Left ventricle myocardium inferior (tissue), 1 donor: ENCODE results near the gene CASKIN1. TPM values are rescaled to one million over a fixed set of nuclear protein-coding genes. Genes with fewer than 3 reads are reported as not detected.
"Not testable (repeated sequence)": the region's sequence is repeated elsewhere in the genome, so short reads cannot be mapped to it uniquely, and the experiment has no call there.

Source experiments
- DNase-seq: peaks from one replicate; pipeline ENCODE4 v3.0.0-alpha.2; 2020
- H3K27ac ChIP-seq: fragments of 200-600 bp; replicated peaks from 2 replicates; pipeline ENCODE4 v1.8.0; 2021
- H3K27me3 ChIP-seq: fragments of 200-600 bp; 2 replicates; pipeline ENCODE4 v1.8.0; 2021; ENCODE audit warnings: low read depth
- H3K36me3 ChIP-seq: fragments of 200-600 bp; 2 replicates; pipeline ENCODE4 v1.8.0; 2021
- H3K4me1 ChIP-seq: fragments of 200-600 bp; 2 replicates; pipeline ENCODE4 v1.8.0; 2021
- H3K4me3 ChIP-seq: fragments of 200-600 bp; 2 replicates; pipeline ENCODE4 v1.8.0; 2021; ENCODE audit warnings: mild to moderate bottlenecking, moderate library complexity
- H3K9me3 ChIP-seq: fragments of 200-600 bp; replicated peaks from 2 replicates; pipeline ENCODE4 v1.8.0; 2021
- intact Hi-C: fragments of 100-400 bp; cut with micrococcal nuclease; formaldehyde crosslinking; loops from one replicate; pipeline ENCODE4 v1.11.0; 2022
- total RNA-seq: library from RNA; stranded (reverse); fragmentation: NEBNext Ultra II Directional; extraction: Animal tissue kit (Norgen Biotek cat#: 25700); gene quantifications from one replicate; pipeline ENCODE4 v1.2.1, GENCODE V29; 2021
- TF ChIP-seq, protein P1 (sequence below): fragments of 200-600 bp; IDR thresholded peaks from 2 replicates; pipeline ENCODE4 v1.8.0; 2021; ENCODE audit warnings: antibody characterized with exemption, mild to moderate bottlenecking, borderline replicate concordance
- donor health status: DM: no; HTN: yes; CAD: no; lungs with severe emphysema.

The CASKIN1 gene
- total RNA-seq, 1 donor from 2014 or later: 4.0 TPM

DNA sequence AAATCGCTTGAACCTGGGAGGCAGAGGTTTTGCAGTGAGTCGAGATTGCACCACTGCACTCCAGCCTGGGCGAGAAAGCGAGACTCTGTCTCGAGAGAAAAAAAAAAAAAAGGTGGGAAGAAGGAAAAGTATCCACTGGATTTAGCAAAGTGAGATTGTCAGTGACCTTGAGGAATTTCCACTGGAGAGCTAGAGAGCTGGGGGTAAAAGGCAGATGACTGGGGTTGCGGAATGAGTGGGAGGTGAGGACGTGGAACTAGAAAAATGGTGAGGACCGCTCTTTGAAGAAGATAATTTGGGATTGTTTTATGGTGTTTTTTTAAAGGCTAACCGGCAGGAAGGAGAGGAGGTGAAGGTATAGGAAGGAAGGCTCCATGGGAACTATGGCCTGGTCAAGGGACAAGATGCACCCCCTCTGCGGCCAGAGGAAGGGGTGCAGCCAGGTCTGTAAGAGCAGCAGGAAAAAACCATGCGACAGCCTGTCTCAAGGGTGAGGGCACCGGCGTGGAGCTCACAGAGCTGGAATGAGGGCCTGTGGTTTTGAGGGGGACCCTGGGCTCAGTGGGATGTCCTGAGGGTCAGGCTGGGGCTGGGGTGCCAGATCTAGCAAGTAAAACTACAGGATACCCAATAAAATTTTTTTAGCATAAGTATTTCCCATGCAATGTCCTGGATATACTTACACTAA is 8.2 kb upstream of the CASKIN1 start:
- H3K9me3 ChIP-seq: no peaks in the 10 kb centered on the region
- H3K36me3 ChIP-seq: peaks cover 31% of the 10 kb centered on the region
- H3K4me3 ChIP-seq: peak overlapping the region; percentile 86
- intact Hi-C loops: no loop called here
- peaks cover 28% of the 10 kb centered on the region for H3K4me1 ChIP-seq
- TF ChIP-seq, protein P1, sequence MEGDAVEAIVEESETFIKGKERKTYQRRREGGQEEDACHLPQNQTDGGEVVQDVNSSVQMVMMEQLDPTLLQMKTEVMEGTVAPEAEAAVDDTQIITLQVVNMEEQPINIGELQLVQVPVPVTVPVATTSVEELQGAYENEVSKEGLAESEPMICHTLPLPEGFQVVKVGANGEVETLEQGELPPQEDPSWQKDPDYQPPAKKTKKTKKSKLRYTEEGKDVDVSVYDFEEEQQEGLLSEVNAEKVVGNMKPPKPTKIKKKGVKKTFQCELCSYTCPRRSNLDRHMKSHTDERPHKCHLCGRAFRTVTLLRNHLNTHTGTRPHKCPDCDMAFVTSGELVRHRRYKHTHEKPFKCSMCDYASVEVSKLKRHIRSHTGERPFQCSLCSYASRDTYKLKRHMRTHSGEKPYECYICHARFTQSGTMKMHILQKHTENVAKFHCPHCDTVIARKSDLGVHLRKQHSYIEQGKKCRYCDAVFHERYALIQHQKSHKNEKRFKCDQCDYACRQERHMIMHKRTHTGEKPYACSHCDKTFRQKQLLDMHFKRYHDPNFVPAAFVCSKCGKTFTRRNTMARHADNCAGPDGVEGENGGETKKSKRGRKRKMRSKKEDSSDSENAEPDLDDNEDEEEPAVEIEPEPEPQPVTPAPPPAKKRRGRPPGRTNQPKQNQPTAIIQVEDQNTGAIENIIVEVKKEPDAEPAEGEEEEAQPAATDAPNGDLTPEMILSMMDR: no peak
- H3K27ac ChIP-seq: peak overlapping the region; percentile 100
- peaks cover 4% of the 10 kb centered on the region for H3K27me3 ChIP-seq
- DNase-seq: no peak

DNA sequence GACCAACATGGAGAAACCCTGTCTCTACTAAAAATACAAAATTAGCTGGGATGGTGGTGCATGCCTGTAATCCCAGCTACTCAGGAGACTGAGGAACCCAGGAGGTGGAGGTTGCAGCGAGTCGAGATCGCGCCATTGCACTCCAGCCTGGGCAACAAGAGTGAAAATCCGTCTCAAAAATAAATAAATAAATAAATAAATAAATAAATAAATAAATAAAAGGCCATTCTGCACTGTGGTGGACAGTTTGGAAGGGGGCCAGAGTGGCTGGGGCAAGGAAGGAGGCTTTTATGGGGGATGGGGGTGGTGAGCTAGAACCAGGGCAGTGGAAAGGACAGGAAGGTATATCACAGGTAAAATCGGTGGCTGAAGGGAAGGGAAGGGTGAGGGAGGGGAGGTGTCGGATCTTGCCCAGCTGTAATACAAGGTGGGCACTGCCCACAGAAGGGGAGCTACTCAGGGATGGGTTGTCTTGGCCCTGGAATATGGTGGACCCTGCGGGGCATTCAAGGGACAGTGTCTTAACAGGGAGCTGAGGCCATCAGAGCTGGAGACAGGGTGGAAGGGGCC is 6.8 kb upstream of the CASKIN1 start:
- DNase-seq, H3K9me3 ChIP-seq, H3K27ac ChIP-seq, intact Hi-C loops, H3K4me3 ChIP-seq: not testable (repeated sequence)
- peaks cover 17% of the 10 kb centered on the region for H3K27me3 ChIP-seq
- H3K4me1 ChIP-seq: peaks cover 28% of the 10 kb centered on the region
- peaks cover 17% of the 10 kb centered on the region for H3K36me3 ChIP-seq

DNA sequence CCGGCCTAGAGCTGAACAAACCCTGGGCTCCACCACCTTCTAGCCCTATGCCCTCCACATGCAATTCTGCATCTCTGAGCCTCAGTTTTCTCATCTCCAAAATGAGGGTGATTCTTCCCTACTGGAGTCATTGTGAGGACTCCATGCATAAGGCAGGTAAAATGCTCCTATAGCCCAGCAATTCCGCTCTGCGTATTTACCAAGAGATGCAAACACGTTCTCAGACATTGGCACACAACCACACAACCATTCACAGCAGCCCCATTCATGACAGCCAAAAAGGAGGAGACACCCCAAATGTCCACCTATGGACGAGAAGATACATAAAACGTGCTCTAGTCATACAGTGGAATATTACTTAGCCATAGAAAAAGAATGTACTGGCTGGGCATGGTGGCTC is 3.9 kb upstream of the CASKIN1 start:
- Histone ChIP-seq H3K27me3 (peaks cover 42% of the 10 kb centered on the region), H3K36me3 (no peaks in the 10 kb centered on the region), H3K9me3 (no peaks in the 10 kb centered on the region), H3K4me3 (no peak overlapping the region), H3K27ac (no peak overlapping the region), H3K4me1 (peaks cover 18% of the 10 kb centered on the region)
- TF ChIP-seq, protein P1: no peak
- no peak for DNase-seq
- intact Hi-C loops: no loop called here

DNA sequence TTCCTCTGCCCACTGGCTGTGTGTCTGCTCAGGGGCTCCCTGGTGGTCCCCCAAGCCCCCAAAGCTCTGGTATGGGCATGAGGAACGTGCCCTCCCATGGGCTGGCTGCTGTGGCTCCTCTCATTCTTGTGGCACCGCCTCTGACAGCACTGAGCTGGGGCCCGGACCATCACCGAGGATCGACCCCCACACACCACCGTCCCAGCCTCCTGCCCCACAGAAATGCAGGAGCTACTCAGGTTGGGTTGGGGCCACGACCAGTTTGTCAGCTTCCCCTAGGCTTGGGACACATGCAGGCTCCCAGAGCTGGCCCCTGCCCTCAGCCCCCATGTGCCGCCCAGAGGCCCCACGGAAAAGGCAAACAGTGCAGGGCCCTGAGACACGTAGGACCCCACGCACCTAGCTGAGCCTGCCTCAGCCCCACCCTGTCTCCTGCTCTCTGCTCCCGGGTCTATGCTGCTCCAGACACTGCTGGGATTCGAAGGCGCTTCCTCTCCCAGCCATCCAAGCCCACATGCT is 3.3 kb upstream of the CASKIN1 start:
- DNase-seq: no peak
- H3K27me3 ChIP-seq: peaks cover 48% of the 10 kb centered on the region
- TF ChIP-seq, protein P1: no peak
- no peaks in the 10 kb centered on the region for H3K36me3 ChIP-seq
- H3K27ac ChIP-seq: no peak overlapping the region
- H3K9me3 ChIP-seq: no peaks in the 10 kb centered on the region
- intact Hi-C loops: no loop called here
- H3K4me1 ChIP-seq: peaks cover 15% of the 10 kb centered on the region
- H3K4me3 ChIP-seq: no peak overlapping the region

DNA sequence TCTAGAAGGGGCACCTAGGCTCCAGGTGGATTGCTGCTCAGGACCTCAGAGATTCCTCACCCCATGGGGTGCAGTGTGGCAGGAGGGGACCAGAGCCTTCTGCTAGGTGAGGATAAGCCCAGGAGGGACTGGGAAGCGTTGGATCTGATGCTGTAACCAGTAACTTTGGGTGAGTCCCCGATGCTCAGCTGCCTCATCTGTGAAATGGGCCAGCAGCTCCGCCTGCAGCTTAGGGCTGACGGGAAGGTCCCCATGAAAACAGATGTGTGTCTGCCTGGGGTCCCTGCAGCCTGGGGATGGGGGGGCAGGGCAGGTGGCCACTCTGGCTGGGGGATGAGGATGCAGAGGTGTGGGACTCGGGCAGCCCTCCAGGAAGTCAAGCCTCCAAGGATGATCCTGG is 2.7 kb upstream of the CASKIN1 start:
- peaks cover 54% of the 10 kb centered on the region for H3K27me3 ChIP-seq
- H3K27ac ChIP-seq: no peak overlapping the region
- intact Hi-C loops: no loop called here
- no peak for DNase-seq
- no peaks in the 10 kb centered on the region for H3K36me3 ChIP-seq
- no peaks in the 10 kb centered on the region for H3K9me3 ChIP-seq
- peaks cover 12% of the 10 kb centered on the region for H3K4me1 ChIP-seq
- no peak overlapping the region for H3K4me3 ChIP-seq
- TF ChIP-seq, protein P1: no peak

DNA sequence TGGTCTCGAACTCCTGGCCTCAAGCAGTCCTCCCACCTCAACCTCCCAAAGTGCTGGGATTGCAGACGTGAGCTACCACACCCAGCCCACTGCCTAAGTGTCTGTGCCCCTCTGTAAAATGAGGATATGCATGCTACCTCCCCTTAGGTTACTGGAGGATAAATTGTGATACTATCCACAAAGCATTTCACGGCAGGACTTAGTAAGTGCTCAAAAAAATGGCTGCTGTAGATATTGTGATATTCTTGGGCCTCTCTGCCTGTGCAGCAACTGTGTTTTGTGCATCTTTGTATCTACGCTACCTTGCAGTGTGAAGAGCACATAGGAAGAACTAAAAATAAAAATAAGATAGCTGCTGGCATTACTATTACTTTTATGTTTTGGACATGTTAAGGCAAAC is 1.9 kb upstream of the CASKIN1 start:
- Histone ChIP-seq H3K27ac (no peak overlapping the region), H3K36me3 (no peaks in the 10 kb centered on the region), H3K4me1 (peaks cover 12% of the 10 kb centered on the region), H3K4me3 (no peak overlapping the region), H3K9me3 (no peaks in the 10 kb centered on the region), H3K27me3 (peaks cover 62% of the 10 kb centered on the region)
- DNase-seq: no peak
- TF ChIP-seq, protein P1: no peak
- intact Hi-C loops: no loop called here
